ENCODE measurements around the gene DNAH1.

DNAH1 gene

DNA sequence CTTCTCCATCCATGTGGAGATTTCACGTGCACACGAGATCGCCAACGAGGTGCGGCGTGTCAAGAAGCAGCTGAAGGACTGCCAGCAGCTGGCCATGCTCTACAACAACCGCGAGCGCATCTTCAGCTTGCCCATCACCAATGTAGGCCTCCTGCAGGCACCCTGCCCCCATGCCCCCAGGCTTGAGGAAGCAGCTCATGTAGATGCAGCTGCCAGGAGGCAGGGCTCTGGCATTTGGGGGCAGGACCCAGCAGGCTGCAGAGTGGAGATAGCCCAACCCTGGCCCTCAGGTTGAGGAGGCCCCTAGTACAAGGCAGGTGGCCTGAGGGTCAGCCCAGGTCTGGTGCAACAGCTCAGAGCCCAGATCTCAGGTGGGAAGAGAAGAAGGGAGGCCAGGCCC lies 36.4 kb downstream of the DNAH1 start:
- Mint-ChIP-seq H3K27me3 (no peaks in the 10 kb centered on the region), H3K27ac (no peak overlapping the region), H3K36me3 (peaks cover 2% of the 10 kb centered on the region), H3K4me3 (no peak overlapping the region), H3K4me1 (no peaks in the 10 kb centered on the region), H3K9me3 (no peaks in the 10 kb centered on the region)

DNA sequence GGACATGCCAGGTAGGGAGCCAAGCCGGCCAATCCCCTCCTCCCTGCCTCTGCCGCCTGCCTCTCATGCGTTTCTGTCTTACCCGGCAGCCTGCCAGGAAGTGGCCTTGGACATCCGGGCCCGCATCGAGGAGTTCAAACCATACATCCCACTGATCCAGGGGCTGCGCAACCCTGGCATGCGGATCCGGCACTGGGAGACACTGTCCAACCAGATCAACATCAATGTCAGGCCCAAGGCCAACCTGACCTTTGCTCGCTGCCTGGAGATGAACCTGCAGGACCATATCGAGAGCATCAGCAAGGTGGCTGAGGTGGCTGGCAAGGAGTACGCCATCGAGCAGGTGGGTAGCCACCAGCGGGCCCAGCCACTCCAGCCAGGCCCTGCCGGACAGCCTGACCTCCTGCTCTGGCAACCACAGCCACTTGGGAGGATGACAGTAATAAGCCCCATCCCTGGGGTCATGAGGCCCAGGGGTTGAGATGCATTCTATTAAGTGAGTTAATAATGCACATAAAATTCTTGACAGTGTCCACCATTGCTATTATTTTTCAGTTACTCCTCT lies 37.3 kb downstream of the DNAH1 start:
- H3K36me3 Mint-ChIP-seq, result peaks cover under 1% of the 10 kb centered on the region
- no peak overlapping the region for H3K4me3 Mint-ChIP-seq
- no peaks in the 10 kb centered on the region for H3K4me1 Mint-ChIP-seq
- H3K9me3 Mint-ChIP-seq, result no peaks in the 10 kb centered on the region
- no peak overlapping the region for H3K27ac Mint-ChIP-seq
- no peaks in the 10 kb centered on the region for H3K27me3 Mint-ChIP-seq

DNA sequence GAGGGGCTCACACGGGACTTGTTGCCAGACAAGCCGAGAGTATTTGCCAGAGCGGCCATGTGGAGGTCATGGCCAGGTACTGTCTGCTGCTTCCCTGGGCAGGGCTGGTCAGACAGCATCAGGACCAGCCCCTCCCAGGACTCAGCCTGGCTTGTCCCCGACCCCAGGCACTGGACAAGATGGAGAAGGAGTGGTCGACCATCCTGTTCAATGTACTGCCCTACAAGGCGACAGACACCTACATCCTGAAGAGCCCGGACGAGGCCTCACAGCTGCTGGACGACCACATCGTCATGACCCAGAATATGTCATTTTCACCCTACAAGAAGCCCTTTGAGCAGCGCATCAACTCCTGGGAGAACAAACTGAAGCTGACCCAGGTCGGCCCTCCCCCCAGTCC lies 38.6 kb downstream of the DNAH1 start:
- H3K27ac Mint-ChIP-seq, result no peak overlapping the region
- no peaks in the 10 kb centered on the region for H3K4me1 Mint-ChIP-seq
- no peaks in the 10 kb centered on the region for H3K9me3 Mint-ChIP-seq
- no peaks in the 10 kb centered on the region for H3K27me3 Mint-ChIP-seq
- H3K36me3 Mint-ChIP-seq, result no peaks in the 10 kb centered on the region
- H3K4me3 Mint-ChIP-seq, result no peak overlapping the region

DNA sequence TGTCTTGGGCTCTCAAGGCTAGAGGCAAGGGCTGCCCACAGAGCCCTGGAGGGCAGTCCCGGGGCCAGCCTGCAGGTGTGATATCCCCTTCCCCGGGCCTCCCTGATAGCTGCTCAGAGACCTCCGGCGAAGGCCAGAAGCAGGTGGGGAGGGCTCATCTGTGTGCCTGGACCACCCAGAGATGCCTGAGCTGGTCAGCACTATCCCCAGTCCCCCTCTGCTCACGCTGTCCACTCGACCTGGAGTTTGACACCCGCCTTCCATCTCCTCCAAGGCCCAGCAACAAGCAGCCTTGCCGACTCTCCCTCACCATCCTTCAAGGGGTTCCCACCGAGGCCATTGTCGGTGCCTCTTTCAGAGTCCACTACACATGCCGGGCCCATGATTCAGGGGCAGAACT lies 39.4 kb downstream of the DNAH1 start:
- H3K27ac Mint-ChIP-seq, result no peak overlapping the region
- no peaks in the 10 kb centered on the region for H3K27me3 Mint-ChIP-seq
- H3K9me3 Mint-ChIP-seq, result no peaks in the 10 kb centered on the region
- no peaks in the 10 kb centered on the region for H3K4me1 Mint-ChIP-seq
- no peak overlapping the region for H3K4me3 Mint-ChIP-seq
- H3K36me3 Mint-ChIP-seq, result no peaks in the 10 kb centered on the region

DNA sequence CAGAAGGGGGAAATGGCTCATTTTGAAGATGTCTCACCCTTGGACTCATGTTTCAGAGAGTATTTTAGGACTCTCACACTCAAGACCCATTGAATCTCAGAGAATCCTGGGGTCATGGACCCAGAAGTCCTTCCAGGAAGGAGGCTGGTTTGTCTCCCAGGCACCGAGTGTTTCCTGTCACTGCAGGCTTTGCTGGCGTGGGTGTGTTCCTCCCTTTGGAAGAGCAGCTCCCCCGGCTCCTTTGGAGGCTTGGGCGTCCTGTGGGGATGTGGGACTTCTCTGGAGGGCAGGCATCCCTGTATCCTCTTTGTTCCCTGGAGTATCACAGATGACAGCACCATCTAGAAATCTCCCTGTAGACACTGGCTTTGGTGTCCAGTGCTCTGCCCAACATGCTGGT lies 40.0 kb downstream of the DNAH1 start:
- H3K36me3 Mint-ChIP-seq, result no peaks in the 10 kb centered on the region
- no peak overlapping the region for H3K4me3 Mint-ChIP-seq
- H3K27ac Mint-ChIP-seq, result no peak overlapping the region

DNA sequence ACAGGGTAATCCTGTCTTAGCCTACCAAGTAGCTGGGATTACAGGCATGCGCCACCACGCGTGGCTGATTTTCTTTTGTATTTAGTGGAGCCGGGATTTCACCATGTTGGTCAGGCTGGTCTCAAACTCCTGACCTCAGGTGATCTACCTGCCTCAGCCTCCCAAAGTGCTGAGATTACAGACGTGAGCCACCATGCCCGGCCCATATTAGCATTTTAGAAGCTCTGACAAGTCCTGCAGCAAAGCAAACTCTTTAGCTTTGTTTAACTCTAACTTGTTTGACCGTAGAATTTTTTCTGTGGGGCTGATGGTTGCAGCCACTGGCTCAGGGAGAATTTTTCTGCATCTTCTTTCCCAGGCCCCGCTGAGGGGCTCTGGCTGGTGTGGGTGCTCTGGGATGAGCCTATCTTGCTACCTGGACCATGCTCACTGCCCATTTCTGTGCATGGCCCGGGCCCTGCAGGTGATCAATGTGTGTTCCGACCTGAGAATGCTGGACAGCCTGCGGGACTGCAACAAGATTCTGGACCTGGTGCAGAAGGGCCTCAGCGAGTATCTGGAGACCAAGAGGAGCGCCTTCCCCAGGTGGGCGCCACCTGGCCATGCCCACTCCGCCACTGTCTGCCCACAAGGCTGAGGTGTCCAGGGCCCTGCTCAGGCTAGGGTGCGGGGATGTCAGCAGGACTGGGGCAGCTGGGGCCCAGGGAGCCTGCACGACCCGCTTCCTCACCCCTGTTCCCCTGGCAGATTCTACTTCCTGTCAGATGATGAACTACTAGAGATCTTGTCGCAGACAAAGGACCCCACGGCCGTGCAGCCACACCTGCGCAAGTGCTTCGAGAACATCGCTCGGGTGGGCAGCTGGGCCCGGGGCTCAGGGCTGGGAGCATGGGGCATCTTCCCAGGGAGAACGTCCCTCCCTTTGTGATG lies 41.3 kb downstream of the DNAH1 start:
- Mint-ChIP-seq H3K27ac (no peak overlapping the region), H3K36me3 (peaks cover under 1% of the 10 kb centered on the region), H3K27me3 (no peaks in the 10 kb centered on the region), H3K4me1 (no peaks in the 10 kb centered on the region), H3K4me3 (no peak overlapping the region), H3K9me3 (no peaks in the 10 kb centered on the region)

More for the DNA sequence above, 40.0 kb downstream of the DNAH1 start:
- Mint-ChIP-seq H3K27me3 (no peaks in the 10 kb centered on the region), H3K9me3 (no peaks in the 10 kb centered on the region), H3K4me1 (no peaks in the 10 kb centered on the region)

DNA sequence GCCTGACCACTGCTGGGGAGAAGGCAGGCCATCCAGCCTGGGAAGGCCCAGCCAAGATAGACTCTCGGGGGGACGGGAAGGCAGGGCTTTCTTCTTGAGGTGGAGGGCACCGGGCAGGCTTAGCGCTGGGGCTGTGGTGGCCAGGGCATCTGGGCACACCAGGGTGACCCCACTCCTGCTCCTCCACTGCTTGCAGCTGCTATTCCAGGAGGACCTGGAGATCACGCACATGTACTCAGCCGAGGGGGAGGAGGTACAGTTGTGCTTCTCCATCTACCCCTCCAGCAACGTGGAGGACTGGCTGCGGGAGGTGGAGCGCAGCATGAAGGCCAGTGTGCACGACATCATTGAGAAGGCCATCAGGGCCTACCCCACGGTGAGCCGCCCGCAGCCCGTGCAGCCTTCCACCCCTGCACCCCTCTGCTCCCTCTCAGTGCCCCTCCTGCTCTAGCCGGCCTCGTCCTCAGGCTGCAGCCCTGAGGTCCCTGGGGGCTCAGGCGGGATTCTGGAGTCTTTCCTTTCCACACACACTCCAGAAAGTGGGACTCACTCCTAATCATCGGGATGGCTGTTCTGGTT lies 42.3 kb downstream of the DNAH1 start:
- Mint-ChIP-seq H3K27ac (no peak overlapping the region), H3K4me3 (no peak overlapping the region), H3K27me3 (no peaks in the 10 kb centered on the region), H3K4me1 (no peaks in the 10 kb centered on the region), H3K36me3 (peaks cover 2% of the 10 kb centered on the region), H3K9me3 (no peaks in the 10 kb centered on the region)

DNA sequence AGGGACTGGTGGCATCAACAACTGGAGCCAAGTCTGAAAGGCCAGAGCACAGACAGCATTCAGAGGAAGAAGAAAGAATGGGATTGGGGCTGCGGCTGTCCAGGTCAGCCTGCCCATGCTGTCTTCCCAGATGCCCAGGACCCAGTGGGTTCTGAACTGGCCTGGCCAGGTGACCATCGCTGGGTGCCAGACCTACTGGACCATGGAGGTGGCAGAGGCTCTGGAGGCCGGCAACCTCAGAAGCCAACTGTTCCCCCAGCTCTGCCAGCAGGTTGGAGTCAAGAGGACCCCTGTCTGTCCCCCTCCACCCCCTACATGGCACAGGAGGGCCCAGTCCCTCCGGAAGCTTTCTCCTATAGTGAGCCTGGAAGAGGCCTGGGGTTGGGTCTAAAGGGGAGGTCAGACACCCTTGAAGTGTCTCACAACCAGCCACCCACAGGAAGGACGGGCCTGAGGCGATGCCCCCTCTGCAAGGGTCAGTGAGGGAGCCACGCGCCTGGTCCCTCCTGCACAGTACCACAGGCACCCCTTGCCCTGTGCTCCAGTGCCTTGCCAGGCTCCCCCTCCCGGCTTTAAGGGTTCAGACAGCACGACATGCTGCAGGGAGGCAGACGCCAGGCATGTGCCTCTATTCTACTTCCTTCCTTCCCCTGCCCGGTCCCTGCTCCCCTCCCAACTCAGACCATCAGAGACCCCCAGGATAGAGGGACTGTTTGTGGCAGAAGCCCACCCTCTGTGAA lies 43.2 kb downstream of the DNAH1 start:
- Mint-ChIP-seq H3K4me3 (no peak overlapping the region), H3K4me1 (no peaks in the 10 kb centered on the region), H3K9me3 (no peaks in the 10 kb centered on the region), H3K36me3 (peaks cover 2% of the 10 kb centered on the region), H3K27ac (no peak overlapping the region), H3K27me3 (no peaks in the 10 kb centered on the region)

DNA sequence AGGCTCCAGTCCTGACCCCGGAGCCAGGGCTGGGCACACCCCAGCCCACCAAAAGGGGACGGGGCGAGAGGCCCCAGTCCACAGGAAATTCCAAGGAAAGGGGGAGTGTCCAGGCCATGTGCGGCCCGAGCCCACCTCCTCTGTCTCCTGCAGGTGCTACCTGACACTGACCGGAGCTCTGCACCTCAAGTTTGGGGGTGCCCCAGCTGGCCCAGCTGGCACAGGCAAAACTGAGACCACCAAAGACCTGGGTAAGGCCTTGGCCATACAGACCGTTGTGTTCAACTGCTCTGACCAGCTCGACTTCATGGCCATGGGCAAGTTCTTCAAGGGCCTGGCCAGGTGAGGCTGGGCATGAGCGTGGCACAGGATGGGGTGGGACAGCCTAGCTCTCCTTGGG lies 44.9 kb downstream of the DNAH1 start:
- Mint-ChIP-seq H3K4me1 (no peaks in the 10 kb centered on the region), H3K9me3 (no peaks in the 10 kb centered on the region), H3K36me3 (peaks cover 2% of the 10 kb centered on the region), H3K27ac (no peak overlapping the region), H3K4me3 (no peak overlapping the region), H3K27me3 (no peaks in the 10 kb centered on the region)

DNA sequence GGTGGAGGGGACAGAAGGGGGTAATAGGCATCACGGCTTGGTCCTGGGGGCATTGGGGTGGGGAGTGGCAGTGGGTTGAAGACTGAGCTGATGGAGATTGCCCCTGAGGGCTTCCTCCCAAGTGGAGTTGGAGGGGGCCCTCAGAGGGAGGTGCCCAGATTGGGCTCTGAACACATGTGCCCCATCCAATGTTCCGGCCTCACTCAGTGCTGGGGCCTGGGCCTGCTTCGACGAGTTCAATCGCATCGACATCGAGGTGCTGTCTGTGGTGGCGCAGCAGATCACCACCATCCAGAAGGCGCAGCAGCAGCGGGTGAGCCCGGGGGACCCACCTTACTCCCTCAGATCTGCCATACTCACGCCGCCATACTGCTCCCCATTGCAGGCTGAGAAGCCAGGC lies 45.3 kb downstream of the DNAH1 start:
- Mint-ChIP-seq H3K9me3 (no peaks in the 10 kb centered on the region), H3K4me1 (no peaks in the 10 kb centered on the region), H3K4me3 (no peak overlapping the region), H3K27ac (no peak overlapping the region), H3K36me3 (peaks cover 2% of the 10 kb centered on the region), H3K27me3 (no peaks in the 10 kb centered on the region)

DNA sequence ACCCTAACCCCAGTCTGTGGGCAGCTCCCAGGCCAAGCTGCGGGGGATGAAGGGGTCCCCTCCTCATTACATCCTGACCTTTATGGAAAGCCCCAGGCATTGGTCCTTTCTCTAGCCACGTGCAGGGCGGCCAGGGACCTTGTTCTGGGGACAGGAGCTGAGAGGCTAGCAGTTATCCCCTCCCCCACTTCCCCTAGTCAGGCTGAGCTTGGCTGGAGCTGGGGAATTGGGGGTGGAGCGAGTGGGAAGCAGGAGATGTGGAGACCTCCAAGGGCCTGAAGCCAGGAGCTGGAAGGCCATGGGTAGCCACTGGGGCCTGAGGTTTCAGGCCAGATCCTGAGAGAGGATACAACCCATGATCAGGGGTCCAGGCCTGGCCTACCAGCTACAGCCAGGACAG lies 45.8 kb downstream of the DNAH1 start:
- Mint-ChIP-seq H3K4me3 (no peak overlapping the region), H3K36me3 (peaks cover 2% of the 10 kb centered on the region), H3K9me3 (no peaks in the 10 kb centered on the region), H3K27ac (no peak overlapping the region), H3K4me1 (no peaks in the 10 kb centered on the region), H3K27me3 (no peaks in the 10 kb centered on the region)

DNA sequence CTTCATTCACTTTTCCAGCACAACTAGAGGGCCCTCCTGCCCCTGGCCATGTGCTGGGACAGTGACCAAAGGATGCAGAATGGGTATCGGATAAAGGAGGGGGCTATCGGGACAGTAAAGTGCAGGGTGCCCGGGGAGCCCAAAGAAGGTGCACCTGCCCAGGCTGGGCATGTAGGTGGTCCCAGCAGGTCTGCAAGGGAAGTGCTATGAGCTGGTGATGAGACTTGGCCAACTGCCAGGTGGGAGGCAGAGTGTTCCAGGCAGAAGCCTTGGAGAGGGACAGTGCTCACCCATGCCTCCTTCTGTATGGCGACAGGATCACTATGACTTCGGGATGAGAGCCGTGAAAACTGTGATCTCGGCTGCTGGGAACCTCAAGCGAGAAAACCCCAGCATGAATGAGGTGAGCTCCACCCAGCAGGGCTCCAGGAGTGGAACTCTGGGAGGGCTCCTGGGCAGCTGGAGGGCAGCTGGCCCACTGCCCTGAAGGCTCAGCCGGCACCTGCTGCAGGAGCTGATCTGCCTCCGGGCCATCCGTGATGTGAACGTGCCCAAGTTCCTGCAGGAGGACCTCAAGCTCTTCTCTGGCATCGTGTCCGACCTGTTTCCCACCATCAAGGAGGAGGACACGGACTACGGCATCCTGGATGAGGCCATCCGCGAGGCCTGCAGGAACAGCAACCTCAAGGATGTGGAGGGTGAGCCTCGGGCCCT lies 48.4 kb downstream of the DNAH1 start:
- H3K4me1 Mint-ChIP-seq, result no peaks in the 10 kb centered on the region
- H3K9me3 Mint-ChIP-seq, result no peaks in the 10 kb centered on the region
- H3K4me3 Mint-ChIP-seq, result no peak overlapping the region
- no peak overlapping the region for H3K27ac Mint-ChIP-seq
- peaks cover 2% of the 10 kb centered on the region for H3K36me3 Mint-ChIP-seq
- no peaks in the 10 kb centered on the region for H3K27me3 Mint-ChIP-seq

DNA sequence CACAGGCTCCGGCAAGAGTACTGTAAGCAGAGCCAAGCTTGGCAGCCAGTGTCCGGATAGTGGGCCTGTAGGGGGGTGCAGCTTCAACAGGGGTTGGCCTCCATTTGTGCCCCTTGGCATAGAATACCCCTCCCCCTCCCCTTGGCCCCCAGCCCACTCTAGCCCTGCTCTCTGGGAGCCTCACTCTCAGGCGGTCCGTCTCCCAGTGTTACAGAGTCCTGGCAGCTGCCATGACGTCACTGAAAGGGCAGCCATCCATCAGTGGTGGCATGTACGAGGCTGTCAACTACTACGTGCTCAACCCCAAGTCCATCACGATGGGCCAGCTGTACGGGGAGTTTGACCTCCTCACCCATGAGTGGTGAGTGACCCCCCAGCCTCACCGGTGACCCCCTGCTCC lies 50.4 kb downstream of the DNAH1 start:
- H3K4me1 Mint-ChIP-seq, result no peaks in the 10 kb centered on the region
- no peaks in the 10 kb centered on the region for H3K9me3 Mint-ChIP-seq
- H3K36me3 Mint-ChIP-seq, result peaks cover 2% of the 10 kb centered on the region
- H3K4me3 Mint-ChIP-seq, result no peak overlapping the region
- H3K27ac Mint-ChIP-seq, result no peak overlapping the region
- H3K27me3 Mint-ChIP-seq, result no peaks in the 10 kb centered on the region

DNA sequence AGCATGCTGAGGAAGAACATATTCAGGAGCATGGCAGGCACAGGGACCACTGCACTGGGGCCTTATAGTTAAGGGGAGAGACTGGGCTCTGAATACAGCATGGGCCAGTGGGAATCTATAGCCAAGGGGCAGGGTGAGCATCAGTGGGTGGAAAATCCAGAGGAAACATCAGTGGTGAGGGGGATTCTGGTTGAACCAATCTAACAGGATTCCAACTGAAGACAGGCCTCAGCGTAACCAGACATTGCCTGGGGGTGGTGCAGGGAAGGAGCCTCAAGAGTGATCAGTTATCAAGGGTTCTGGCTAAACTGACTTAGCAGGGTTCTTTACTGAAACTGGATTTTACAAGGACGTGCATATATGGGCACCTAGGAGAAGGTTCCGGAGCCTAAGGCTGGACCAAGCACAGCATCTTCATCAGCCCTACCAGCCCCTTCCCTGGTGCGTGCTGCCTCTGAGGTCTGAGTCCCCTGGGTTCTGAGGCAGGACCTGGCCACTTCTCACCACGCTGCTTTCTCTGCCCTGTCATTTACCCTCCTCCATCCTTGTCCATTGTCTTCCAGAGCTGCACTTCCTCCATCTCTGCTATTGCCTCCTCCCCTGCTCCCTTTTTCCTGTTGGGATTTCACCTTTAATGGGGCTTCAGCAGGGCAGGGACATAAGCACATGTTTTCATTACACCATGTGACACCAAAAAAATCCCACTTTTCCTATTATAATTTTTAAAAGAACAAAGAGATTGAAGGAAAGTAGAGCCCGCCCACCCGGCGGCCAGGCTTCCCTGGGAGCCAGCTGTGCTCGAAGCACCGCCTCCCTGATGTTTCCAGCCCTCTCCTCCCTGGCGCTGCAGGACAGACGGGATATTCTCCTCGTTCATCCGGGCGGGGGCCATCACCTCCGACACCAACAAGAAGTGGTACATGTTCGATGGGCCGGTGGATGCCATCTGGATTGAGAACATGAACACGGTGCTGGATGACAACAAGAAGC lies 52.1 kb downstream of the DNAH1 start:
- Mint-ChIP-seq H3K27ac (no peak overlapping the region), H3K27me3 (no peaks in the 10 kb centered on the region), H3K36me3 (no peaks in the 10 kb centered on the region), H3K4me1 (peaks cover 8% of the 10 kb centered on the region), H3K9me3 (no peaks in the 10 kb centered on the region), H3K4me3 (no peak overlapping the region)

Data from activated naive CD4-positive, alpha-beta T cell treated with anti-CD3 and anti-CD28 coated beads, Interleukin-2, amount 50 U/mL, for 24 hours (primary cell).